GM21526 (cell line): ENCODE measurements around the gene HOXD11.

ENCODE experiments used
- ATAC-seq: cut with Tn5 transposase; IDR thresholded peaks from one replicate; pipeline ENCODE4 v1.9.1; 2021; ENCODE audit warnings: moderate library complexity; ENCODE audit not compliant: unreplicated experiment, low FRiP score

Gene HOXD11

GRCh38 chr2:176080540-176081375 lies 26.3 kb upstream of the HOXD11 start:
- ATAC-seq: no peak

GRCh38 chr2:176081376-176081836 lies 25.7 kb upstream of the HOXD11 start:
- no peak for ATAC-seq

- ATAC-seq: no peak
Measured at GRCh38 chr2:176081837-176082524, 25.1 kb upstream of the HOXD11 start.

- no peak for ATAC-seq
Measured at GRCh38 chr2:176082525-176082823, 24.6 kb upstream of the HOXD11 start.

- no peak for ATAC-seq
Measured at GRCh38 chr2:176082824-176083751, 24.0 kb upstream of the HOXD11 start.

GRCh38 chr2:176083796-176084261 lies 23.3 kb upstream of the HOXD11 start, which contains the start of gene EVX2:
EVX2 (minus strand) TSS chr2:176083962; CDS start chr2:176083776, 186 bp downstream.
- no peak for ATAC-seq

- no peak for ATAC-seq
Measured at GRCh38 chr2:176084611-176085119, 22.4 kb upstream of the HOXD11 start.

- ATAC-seq: no peak
Measured at GRCh38 chr2:176085120-176085788, 21.8 kb upstream of the HOXD11 start.

GRCh38 chr2:176085861-176086771 lies 21.0 kb upstream of the HOXD11 start:
- ATAC-seq: no peak

GRCh38 chr2:176087330-176088047 lies 19.6 kb upstream of the HOXD11 start:
- ATAC-seq: no peak

- no peak for ATAC-seq
Measured at GRCh38 chr2:176088048-176088936, 18.8 kb upstream of the HOXD11 start.

GRCh38 chr2:176088937-176089842 lies 17.9 kb upstream of the HOXD11 start:
- no peak for ATAC-seq

GRCh38 chr2:176089843-176090395 lies 17.2 kb upstream of the HOXD11 start:
- no peak for ATAC-seq

GRCh38 chr2:176090862-176091261 lies 16.2 kb upstream of the HOXD11 start:
- no peak for ATAC-seq

GRCh38 chr2:176091329-176092258 lies 15.5 kb upstream of the HOXD11 start:
- no peak for ATAC-seq
